Transverse colon (tissue), 4 donors: Measurements from ENCODE around the gene NABP1. TPM values are rescaled to one million over a fixed set of nuclear protein-coding genes. Genes with fewer than 3 reads are reported as not detected.
A peak's percentile ranks its signal among the peaks of the same experiment; 100 is the strongest.

ENCODE experiments used
- DNase-seq: peaks from one replicate; pipeline ENCODE4 v3.0.0-alpha.2; 2019
- H3K27ac ChIP-seq, 4 donors: fragments of 200-600 bp; sonication (generic); 2 replicates each; pipeline ENCODE4 v1.5.1; 2016 to 2018; ENCODE audit warnings: inconsistent platforms in 4 of 4
- H3K27me3 ChIP-seq: fragments of 200-600 bp; sonication (generic); 2 replicates; pipeline ENCODE4 v1.5.1; 2017; ENCODE audit warnings: inconsistent platforms
- H3K36me3 ChIP-seq, 4 donors: fragments of 200-600 bp; sonication (generic); 2 replicates each; pipeline ENCODE4 v1.5.1; 2017 to 2019; ENCODE audit warnings: inconsistent platforms in 4 of 4
- H3K4me1 ChIP-seq, 4 donors: fragments of 200-600 bp; sonication (generic); 2 replicates each; pipeline ENCODE4 v1.5.1; 2017 to 2020; ENCODE audit warnings: inconsistent platforms in 4 of 4
- H3K4me3 ChIP-seq, 4 donors: fragments of 200-600 bp; sonication (generic); 1 replicate in 1 of 4; 2 replicates in 3 of 4; pipeline versions ENCODE4 v1.5.1 to v1.6.1; 2017 to 2019; ENCODE audit warnings: inconsistent platforms in 4 of 4
- H3K9me3 ChIP-seq, 2 donors: fragments of 200-600 bp; sonication (generic); 2 replicates each; pipeline ENCODE4 v1.5.1; 2017 to 2019; ENCODE audit warnings: inconsistent platforms in 2 of 2
- EP300 ChIP-seq: sonication (generic); formaldehyde crosslinking; IDR thresholded peaks from one replicate; pipeline ENCODE4 v1.6.1; 2017; ENCODE audit warnings: antibody characterized with exemption, low read depth
- POLR2A ChIP-seq: fragments of 450-650 bp; IDR thresholded peaks from one replicate; pipeline ENCODE4 v1.6.1; 2016; ENCODE audit warnings: antibody characterized with exemption, mild to moderate bottlenecking, moderate library complexity
- POLR2AphosphoS5 ChIP-seq, 3 donors: sonication (generic); formaldehyde crosslinking; IDR thresholded peaks; one replicate each; pipeline ENCODE4 v1.6.1; 2016; ENCODE audit warnings: antibody characterized with exemption in 3 of 3
- WGBS, 2 donors: methylation state at CpG; one replicate each; pipeline ENCODE4 v1.1.5; 2018; ENCODE audit warnings: low coverage in 1 of 2; 5-methylcytosine and 5-hydroxymethylcytosine counted together
- in situ Hi-C, 4 donors: fragments of 200-750 bp; cut with MboI; loops; one replicate each; pipeline versions ENCODE4 v1.15.0 to v1.15.1; 2017; ENCODE audit warnings: low sequenced_read_pairs in 3 of 4, low pct_ligation_motif_present in 1 of 4, low pct_unique_long_range_greater_than_20kb in 1 of 4
- intact Hi-C: fragments of 100-400 bp; cut with DNase I; formaldehyde crosslinking; loops from one replicate; pipeline ENCODE4 v1.15.1; 2023; ENCODE audit warnings: low total_unique reads
- total RNA-seq, 4 donors: library from RNA; depleted of rRNA; stranded (reverse); fragments of >200 nt; gene quantifications; one replicate each; pipeline ENCODE4 v1.1.0, GENCODE V29; 2016
- TF ChIP-seq, protein P1 (sequence below), 5 experiments: fragments of 200-600 bp in 3 of 5; fragments of 450-650 bp in 2 of 5; sonication (generic) in 3 of 5; IDR thresholded peaks; 1 replicate in 2 of 5; 2 replicates in 3 of 5; pipeline ENCODE4 v1.5.1; 2016 to 2017; ENCODE audit warnings: antibody characterized with exemption in 5 of 5, inconsistent platforms in 3 of 5, mild to moderate bottlenecking in 2 of 5, moderate library complexity in 1 of 5

Gene NABP1
- total RNA-seq, 4 donors from 2014 or later = 1.00 to 55.6 (median 33.0) TPM

DNA sequence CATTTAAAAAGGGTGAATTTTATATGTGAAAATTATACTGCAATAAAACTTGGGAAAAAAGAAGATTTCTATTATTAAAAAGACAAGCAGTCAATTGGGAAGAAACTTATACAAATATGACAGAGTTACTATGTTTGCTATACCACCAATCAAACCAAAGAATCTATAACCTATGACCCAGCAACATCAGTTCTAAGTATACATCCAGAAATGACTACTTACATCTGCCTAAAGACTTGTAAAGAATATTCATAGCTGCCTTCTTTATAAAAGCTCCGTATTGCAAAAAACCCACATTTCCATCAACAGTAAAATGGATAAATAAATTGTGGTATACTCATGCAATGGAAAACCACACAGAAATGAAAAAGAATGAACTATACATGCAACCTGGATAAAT is 32.9 kb upstream of the NABP1 start:
- peak overlapping the region in 1 of 4 donors; percentile 11 for H3K27ac ChIP-seq
- H3K27me3 ChIP-seq = no peaks in the 10 kb centered on the region
- H3K4me1 ChIP-seq = peaks cover 0 to 36% (median 6%) of the 10 kb centered on the region in 4 donors
- no peak overlapping the region for H3K4me3 ChIP-seq
- in situ Hi-C loops (no loop called here), intact Hi-C loops (no loop called here)
- H3K9me3 ChIP-seq = no peaks in the 10 kb centered on the region
- WGBS, 2 donors = 87 to 93% methylated on average over 1 of the region's 1 CpG
- no peak for DNase-seq
- TF ChIP-seq POLR2AphosphoS5 (IDR thresholded peaks at IDR 0.05) = no peak
- no peak for TF ChIP-seq POLR2A
- TF ChIP-seq, protein P1, sequence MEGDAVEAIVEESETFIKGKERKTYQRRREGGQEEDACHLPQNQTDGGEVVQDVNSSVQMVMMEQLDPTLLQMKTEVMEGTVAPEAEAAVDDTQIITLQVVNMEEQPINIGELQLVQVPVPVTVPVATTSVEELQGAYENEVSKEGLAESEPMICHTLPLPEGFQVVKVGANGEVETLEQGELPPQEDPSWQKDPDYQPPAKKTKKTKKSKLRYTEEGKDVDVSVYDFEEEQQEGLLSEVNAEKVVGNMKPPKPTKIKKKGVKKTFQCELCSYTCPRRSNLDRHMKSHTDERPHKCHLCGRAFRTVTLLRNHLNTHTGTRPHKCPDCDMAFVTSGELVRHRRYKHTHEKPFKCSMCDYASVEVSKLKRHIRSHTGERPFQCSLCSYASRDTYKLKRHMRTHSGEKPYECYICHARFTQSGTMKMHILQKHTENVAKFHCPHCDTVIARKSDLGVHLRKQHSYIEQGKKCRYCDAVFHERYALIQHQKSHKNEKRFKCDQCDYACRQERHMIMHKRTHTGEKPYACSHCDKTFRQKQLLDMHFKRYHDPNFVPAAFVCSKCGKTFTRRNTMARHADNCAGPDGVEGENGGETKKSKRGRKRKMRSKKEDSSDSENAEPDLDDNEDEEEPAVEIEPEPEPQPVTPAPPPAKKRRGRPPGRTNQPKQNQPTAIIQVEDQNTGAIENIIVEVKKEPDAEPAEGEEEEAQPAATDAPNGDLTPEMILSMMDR (IDR thresholded peaks at IDR 0.05) = no peak
- TF ChIP-seq EP300 = no peak
- H3K36me3 ChIP-seq = no peaks in the 10 kb centered on the region

DNA sequence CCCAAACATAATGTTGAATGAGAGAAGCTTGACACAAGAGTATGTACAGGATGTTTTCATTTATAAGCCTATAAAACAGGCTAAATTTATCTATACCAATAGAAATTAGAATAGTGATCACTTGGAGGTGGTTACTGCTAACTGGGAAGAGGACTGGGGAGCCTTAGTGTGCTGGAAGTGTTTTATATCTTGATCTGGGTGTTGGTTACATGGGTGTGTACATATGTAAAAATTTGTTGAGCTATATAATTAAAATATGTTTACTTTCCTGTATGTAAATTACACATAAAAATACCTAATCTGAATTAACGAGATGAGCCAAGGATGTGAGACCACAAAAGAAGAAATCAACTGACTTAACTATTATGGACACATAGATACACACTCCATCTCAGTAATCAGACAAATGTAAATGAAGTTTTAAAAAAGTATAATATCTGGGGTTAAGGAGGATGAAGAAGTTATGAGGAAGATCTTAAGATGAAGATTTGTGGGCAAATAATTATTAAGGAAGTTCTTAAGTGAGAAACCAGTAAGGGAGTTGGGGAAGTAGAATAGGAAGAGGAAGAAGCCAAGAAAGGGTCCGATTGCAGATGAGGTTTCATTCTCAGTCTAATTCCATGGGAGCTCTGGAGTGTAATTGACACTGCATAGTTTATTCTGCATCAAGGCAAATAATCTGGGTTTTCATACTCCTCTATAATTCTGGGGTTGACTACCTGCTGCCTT is 32.3 kb upstream of the NABP1 start:
- Histone ChIP-seq H3K27ac (peak overlapping the region in 1 of 4 donors; percentile 11), H3K4me3 (no peak overlapping the region), H3K27me3 (no peaks in the 10 kb centered on the region), H3K4me1 (peaks cover 0 to 33% (median 6%) of the 10 kb centered on the region in 4 donors), H3K9me3 (no peaks in the 10 kb centered on the region), H3K36me3 (no peaks in the 10 kb centered on the region)
- WGBS, 2 donors = 23 to 53% methylated on average over 2 of the region's 2 CpGs
- intact Hi-C loops = no loop called here
- TF ChIP-seq POLR2AphosphoS5 (IDR thresholded peaks at IDR 0.05) = no peak
- TF ChIP-seq POLR2A = no peak
- TF ChIP-seq EP300 = no peak
- TF ChIP-seq, protein P1 (IDR thresholded peaks at IDR 0.05) = no peak
- in situ Hi-C loops = no loop called here
- DNase-seq = no peak

DNA sequence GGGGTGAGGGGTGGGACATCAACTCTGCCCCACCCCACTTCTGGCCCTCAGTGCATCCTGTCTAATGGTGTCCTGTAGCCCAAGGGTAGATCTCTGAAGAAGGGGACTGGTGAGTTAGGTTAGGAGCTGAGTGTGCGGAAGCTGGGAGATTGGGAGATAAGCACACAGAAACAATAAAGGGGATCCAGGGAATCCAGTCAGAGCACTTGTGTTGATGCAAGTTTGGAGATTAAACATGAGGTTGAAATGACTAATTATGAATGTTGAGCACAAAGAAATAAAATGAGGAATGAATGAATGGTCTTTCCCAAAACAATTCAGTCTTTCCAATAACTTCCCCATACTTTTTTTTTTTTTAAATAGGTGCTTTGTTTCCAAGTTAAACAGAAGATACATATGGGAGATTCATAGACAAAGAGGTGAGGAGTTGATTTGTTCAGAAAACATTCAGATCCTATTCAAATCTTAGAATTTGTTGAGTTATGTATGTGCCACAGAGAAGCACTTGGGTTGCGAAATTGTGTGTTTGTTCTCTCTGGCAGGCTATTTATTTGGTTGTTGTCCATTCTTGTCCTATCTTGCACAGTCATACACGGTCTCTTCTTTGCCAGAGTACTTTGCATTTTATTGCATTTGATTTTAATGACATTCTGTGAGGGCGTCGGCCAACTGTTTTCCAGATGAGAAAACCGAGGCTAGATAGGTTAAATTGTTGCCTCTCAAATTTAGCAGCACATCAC is 31.6 kb upstream of the NABP1 start:
- Histone ChIP-seq H3K4me1 (peaks cover 0 to 33% (median 6%) of the 10 kb centered on the region in 4 donors), H3K9me3 (no peaks in the 10 kb centered on the region), H3K36me3 (no peaks in the 10 kb centered on the region), H3K27me3 (no peaks in the 10 kb centered on the region), H3K4me3 (no peak overlapping the region), H3K27ac (no peak overlapping the region)
- TF ChIP-seq EP300 = no peak
- TF ChIP-seq POLR2AphosphoS5 (IDR thresholded peaks at IDR 0.05) = no peak
- TF ChIP-seq, protein P1 (IDR thresholded peaks at IDR 0.05) = no peak
- no peak for TF ChIP-seq POLR2A
- in situ Hi-C loops (no loop called here), intact Hi-C loops (no loop called here)
- 68 to 76% methylated on average over 5 to 6 of the region's 6 CpGs for WGBS, 2 donors
- no peak for DNase-seq

DNA sequence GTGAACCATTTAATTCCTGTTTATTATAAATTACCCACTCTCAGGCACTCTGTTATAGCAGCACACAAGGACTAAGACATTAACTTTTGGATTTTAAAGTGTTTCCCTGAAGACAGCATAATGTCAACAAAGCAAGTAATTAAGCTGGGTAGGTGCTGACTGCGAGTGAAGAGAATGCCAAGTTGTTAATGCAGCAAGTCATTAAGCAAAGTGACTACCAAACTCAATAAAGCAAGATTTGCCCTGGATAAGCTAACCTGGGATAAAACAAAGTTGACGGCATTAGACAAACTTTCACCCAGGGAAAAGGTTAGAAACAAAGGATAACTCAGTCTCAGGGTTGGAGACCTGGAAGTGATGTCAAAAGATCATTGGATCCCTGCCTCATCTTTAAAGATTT is 28.4 kb upstream of the NABP1 start:
- DNase-seq = no peak

More for the DNA sequence above, 28.4 kb upstream of the NABP1 start:
- Histone ChIP-seq H3K27me3 (no peaks in the 10 kb centered on the region), H3K9me3 (no peaks in the 10 kb centered on the region), H3K27ac (no peak overlapping the region), H3K4me1 (peaks cover 0 to 16% (median 3%) of the 10 kb centered on the region in 4 donors), H3K36me3 (no peaks in the 10 kb centered on the region), H3K4me3 (no peak overlapping the region)
- in situ Hi-C loops (no loop called here), intact Hi-C loops (no loop called here)
- WGBS, 2 donors = 47 to 69% methylated on average over 2 of the region's 2 CpGs
- TF ChIP-seq EP300 = no peak
- no peak for TF ChIP-seq POLR2AphosphoS5 (IDR thresholded peaks at IDR 0.05)
- TF ChIP-seq, protein P1 (IDR thresholded peaks at IDR 0.05) = no peak
- no peak for TF ChIP-seq POLR2A
